Regular cardiac myocyte (primary cell): ENCODE data around the gene GPR35. TPM values are rescaled to one million over a fixed set of nuclear protein-coding genes. Genes with fewer than 3 reads are reported as not detected.

Experiments used
- total RNA-seq: library from RNA; depleted of rRNA; stranded (reverse); fragments of >200 nt; gene quantifications from 2 replicates; pipeline ENCODE4 v1.2.3, GENCODE V29; 2014

The GPR35 gene
- 0.19 and 0.85 TPM in 2 replicates for total RNA-seq

GRCh38 chr2:240624950-240625621 lies at the start of gene GPR35:
TSS of gene GPR35 (plus strand) at chr2:240625480. CDS start at chr2:240629953, 4,473 bp downstream.

GRCh38 chr2:240586198-240586918 lies 38.9 kb upstream of the GPR35 start, which contains the start of gene CAPN10:
TSS of gene CAPN10 (plus strand) at chr2:240586734. CDS start at chr2:240586912, 178 bp downstream.

Other genes with a start within 250 kb of the GPR35 start
- gene GPC1, start 189.8 kb upstream of the GPR35 start, total RNA-seq, result 42.9 and 55.0 TPM in 2 replicates
- 5.8 and 9.3 TPM in 2 replicates for gene ANKMY1, start 67.5 kb upstream of the GPR35 start, total RNA-seq
- gene DUSP28, start 65.1 kb upstream of the GPR35 start, total RNA-seq, result 2.3 and 3.7 TPM in 2 replicates
- gene RNPEPL1, start 57.0 kb upstream of the GPR35 start, total RNA-seq, result 5.4 and 7.7 TPM in 2 replicates
- 20.1 and 20.9 TPM in 2 replicates for gene CAPN10, start 38.7 kb upstream of the GPR35 start, total RNA-seq
- not detected in 2 replicates for gene AQP12B, start 57.4 kb downstream of the GPR35 start, total RNA-seq
- not detected in 2 replicates for gene AQP12A, start 66.4 kb downstream of the GPR35 start, total RNA-seq
- gene KIF1A, start 194.7 kb downstream of the GPR35 start, total RNA-seq, result under 0.01 TPM in 1 of 2 replicates, not detected in the other
- gene AGXT, start 243.3 kb downstream of the GPR35 start, total RNA-seq, result not detected in 2 replicates